GDM1 (cell line): ENCODE results near the gene ZNF24.
A peak's percentile ranks its signal among the peaks of the same experiment; 100 is the strongest.

Experiments used
- DNase-seq: peaks from one replicate; lab custom pipeline; 2025; lab: John Stamatoyannopoulos, UW

The ZNF24 gene

GRCh38 chr18:35355140-35355618, 11.0 kb upstream of the ZNF24 start:
- peak; percentile 33 for DNase-seq

- DNase-seq = no peak
Observed at GRCh38 chr18:35352778-35353177, 8.6 kb upstream of the ZNF24 start.

- no peak for DNase-seq
Observed at GRCh38 chr18:35352283-35352682, 8.1 kb upstream of the ZNF24 start.

- DNase-seq = no peak
Observed at GRCh38 chr18:35348001-35348400, 3.8 kb upstream of the ZNF24 start.

GRCh38 chr18:35345950-35346349, 1.7 kb upstream of the ZNF24 start:
- no peak for DNase-seq

GRCh38 chr18:35345460-35345921, 1.3 kb upstream of the ZNF24 start:
- no peak for DNase-seq

- no peak for DNase-seq
Observed at GRCh38 chr18:35344736-35345459, 678 bp upstream of the ZNF24 start.

GRCh38 chr18:35343488-35343935, 708 bp downstream of the ZNF24 start:
- DNase-seq = no peak

GRCh38 chr18:35337286-35337685, 6.9 kb downstream of the ZNF24 start:
- DNase-seq = no peak

GRCh38 chr18:35335866-35336265, 8.4 kb downstream of the ZNF24 start:
- no peak for DNase-seq

- DNase-seq = no peak
Observed at GRCh38 chr18:35334821-35335220, 9.4 kb downstream of the ZNF24 start.

- DNase-seq = no peak
Observed at GRCh38 chr18:35334212-35334611, 10.0 kb downstream of the ZNF24 start.

GRCh38 chr18:35331367-35332087, 12.7 kb downstream of the ZNF24 start:
- DNase-seq = no peak

- no peak for DNase-seq
Observed at GRCh38 chr18:35328868-35329267, 15.4 kb downstream of the ZNF24 start.

GRCh38 chr18:35326695-35327387, 17.4 kb downstream of the ZNF24 start:
- no peak for DNase-seq

GRCh38 chr18:35324926-35325655, 19.1 kb downstream of the ZNF24 start:
- DNase-seq = no peak

GRCh38 chr18:35322486-35323458, 21.4 kb downstream of the ZNF24 start:
- DNase-seq = no peak

- no peak for DNase-seq
Observed at GRCh38 chr18:35311496-35311895, 32.7 kb downstream of the ZNF24 start.

- no peak for DNase-seq
Observed at GRCh38 chr18:35306588-35307250, 37.5 kb downstream of the ZNF24 start.

GRCh38 chr18:35303610-35304009, 40.6 kb downstream of the ZNF24 start:
- no peak for DNase-seq
